HCT116 (cell line): ENCODE results near the gene ATP12A. TPM values are rescaled to one million over a fixed set of nuclear protein-coding genes. Genes with fewer than 3 reads are reported as not detected.

Experiments
- ATAC-seq: fragments of 200-7000 bp; cut with Tn5 transposase; 2 replicates; pipeline ENCODE4 v1.9.1; 2020; ENCODE audit warnings: mild to moderate bottlenecking, moderate library complexity
- BruUV-seq: library from RNA; stranded (reverse); fragments of 400-500 nt; replicated peaks from 2 replicates; lab custom pipeline; 2021; lab: Mats Ljungman, UMichigan
- CTCF ChIA-PET: fragments of 300-600 bp; sonication (Branson Sonifier 250); formaldehyde crosslinking; loops from one replicate; lab custom pipeline; 2021; ENCODE audit warnings: antibody characterized with exemption; lab: Charles Lee
- POLR2A ChIA-PET: fragments of 300-600, 350-600 bp; sonication (Branson Sonifier 250); formaldehyde crosslinking; loops from one replicate; lab custom pipeline; 2021; ENCODE audit warnings: antibody characterized with exemption; lab: Charles Lee
- RAD21 ChIA-PET, 2 experiments: fragments of 300-600 bp; sonication (Branson Sonifier 250); formaldehyde crosslinking; loops; one replicate each; lab custom pipeline; 2023; ENCODE audit warnings: low total read pairs in 2 of 2; ENCODE audit not compliant: uncharacterized antibody in 2 of 2, unreplicated experiment in 2 of 2, low non-redundant PET in 1 of 2; lab: Charles Lee
- DNase-seq: peaks from one replicate; pipeline ENCODE4 v3.0.0-alpha.2; 2010; ENCODE audit warnings: low read depth, low spot score
- H2AFZ ChIP-seq: fragments of 200-600 bp; shearing (Covaris generic), sonication (generic); 2 replicates; pipeline ENCODE4 v1.6.1; 2017; ENCODE audit warnings: low read depth, mixed run types, mixed read lengths, antibody characterized with exemption, low read length; ENCODE audit not compliant: poor library complexity, severe bottlenecking
- H3K27ac ChIP-seq: 2 replicates; pipeline ENCODE4 v1.5.1; 2012; ENCODE audit warnings: low read depth, low read length
- H3K27me3 ChIP-seq: fragments of 200-600 bp; sonication (generic); 2 replicates; pipeline ENCODE4 v1.6.1; 2016; ENCODE audit warnings: mixed run types, low read length, mixed read lengths; ENCODE audit not compliant: insufficient read depth
- H3K36me3 ChIP-seq, 2 experiments: fragments of 200-500 bp in 1 of 2; fragments of 200-600 bp in 1 of 2; sonication (Bioruptor generic) in 1 of 2; sonication (generic) in 1 of 2; 2 replicates each; pipeline versions ENCODE4 v1.5.1 to v1.6.1; 2014 to 2016; ENCODE audit warnings: low read length in 2 of 2, inconsistent platforms in 1 of 2, mixed read lengths in 1 of 2, mixed run types in 1 of 2; ENCODE audit not compliant: insufficient read depth in 2 of 2, control insufficient read depth in 1 of 2
- H3K4me1 ChIP-seq, 2 experiments: fragments of 200-600 bp in 1 of 2; sonication (generic) in 1 of 2; 2 replicates each; pipeline versions ENCODE4 v1.5.1 to v1.6.1; 2012 to 2017; ENCODE audit warnings: low read length in 2 of 2, inconsistent platforms in 1 of 2, mild to moderate bottlenecking in 1 of 2, mixed read lengths in 1 of 2, mixed run types in 1 of 2, moderate library complexity in 1 of 2; ENCODE audit not compliant: insufficient read depth in 2 of 2, control insufficient read depth in 1 of 2
- H3K4me2 ChIP-seq: fragments of 200-600 bp; sonication (generic); 2 replicates; pipeline ENCODE4 v1.6.1; 2017; ENCODE audit warnings: mixed run types, low read length, mixed read lengths
- H3K4me3 ChIP-seq, 2 experiments: fragments of 200-600 bp in 1 of 2; sonication (generic) in 1 of 2; replicated peaks in 1 of 2; 2 replicates each; pipeline ENCODE4 v1.5.1; 2011 to 2016; ENCODE audit warnings: low read length in 2 of 2, control low read depth in 1 of 2, low read depth in 1 of 2, mild to moderate bottlenecking in 1 of 2, mixed read lengths in 1 of 2, mixed run types in 1 of 2
- H3K79me2 ChIP-seq: fragments of 200-600 bp; sonication (generic); 2 replicates; pipeline ENCODE4 v1.6.1; 2017; ENCODE audit warnings: mild to moderate bottlenecking, mixed run types, low read length, moderate library complexity, mixed read lengths; ENCODE audit not compliant: insufficient read depth
- H3K9ac ChIP-seq: fragments of 200-600 bp; sonication (generic); 2 replicates; pipeline ENCODE4 v1.6.1; 2016; ENCODE audit warnings: low read length, mixed read lengths
- H3K9me2 ChIP-seq: fragments of 200-600 bp; sonication (generic), shearing (Covaris generic); 2 replicates; pipeline ENCODE4 v1.6.1; 2017; ENCODE audit warnings: mixed run types, mild to moderate bottlenecking, moderate library complexity; ENCODE audit not compliant: insufficient read depth
- H3K9me3 ChIP-seq, 2 experiments: fragments of 200-500 bp in 1 of 2; fragments of 200-600 bp in 1 of 2; sonication (Bioruptor generic) in 1 of 2; sonication (generic) in 1 of 2; 2 replicates each; pipeline ENCODE4 v1.6.1; 2014 to 2017; ENCODE audit warnings: low read length in 2 of 2, mixed read lengths in 2 of 2, inconsistent platforms in 1 of 2, low read depth in 1 of 2, mild to moderate bottlenecking in 1 of 2, mixed run types in 1 of 2, moderate library complexity in 1 of 2; ENCODE audit not compliant: control insufficient read depth in 1 of 2, insufficient read depth in 1 of 2
- H4K20me1 ChIP-seq: fragments of 200-600 bp; sonication (generic), shearing (Covaris generic); 2 replicates; pipeline ENCODE4 v1.6.1; 2017; ENCODE audit warnings: mixed run types, mild to moderate bottlenecking, moderate library complexity; ENCODE audit not compliant: insufficient read depth
- CBX3 ChIP-seq: IDR thresholded peaks from 2 replicates; pipeline ENCODE4 v1.6.1; 2012; ENCODE audit warnings: low read depth
- CEBPB ChIP-seq: IDR thresholded peaks from 2 replicates; pipeline ENCODE4 v1.6.1; 2012; ENCODE audit warnings: low read depth
- EGR1 ChIP-seq: IDR thresholded peaks from 2 replicates; pipeline ENCODE4 v1.6.1; 2012; ENCODE audit warnings: low read depth
- ELF1 ChIP-seq: IDR thresholded peaks from 2 replicates; pipeline ENCODE4 v1.6.1; 2012; ENCODE audit warnings: low read depth, borderline replicate concordance
- EZH2 ChIP-seq: fragments of 200-600 bp; sonication (generic); IDR thresholded peaks from 2 replicates; pipeline ENCODE4 v1.6.1; 2017; ENCODE audit warnings: antibody characterized with exemption, mixed run types
- FOSL1 ChIP-seq: IDR thresholded peaks from 2 replicates; pipeline ENCODE4 v1.6.1; 2012; ENCODE audit warnings: low read depth
- POLR2AphosphoS5 ChIP-seq: IDR thresholded peaks from 2 replicates; pipeline ENCODE4 v1.6.1; 2011; ENCODE audit warnings: mild to moderate bottlenecking, low read depth, low read length, moderate library complexity
- RAD21 ChIP-seq: IDR thresholded peaks from 2 replicates; pipeline ENCODE4 v1.6.1; 2012; ENCODE audit warnings: low read depth, mild to moderate bottlenecking
- SIN3A ChIP-seq: IDR thresholded peaks from 2 replicates; pipeline ENCODE4 v1.6.1; 2012; ENCODE audit warnings: low read depth
- TCF7L2 ChIP-seq: IDR thresholded peaks from 2 replicates; pipeline ENCODE4 v1.7.0; 2011; ENCODE audit warnings: borderline replicate concordance, inconsistent platforms; ENCODE audit not compliant: insufficient read depth, insufficient read length; ENCODE audit errors: extremely low read depth
- YY1 ChIP-seq: IDR thresholded peaks from 2 replicates; pipeline ENCODE4 v1.6.1; 2011; ENCODE audit warnings: low read length, low read depth, moderate library complexity, mild to moderate bottlenecking; ENCODE audit not compliant: insufficient replicate concordance; ENCODE audit errors: extremely low read depth
- ZFX ChIP-seq: fragments of 450-650 bp; IDR thresholded peaks from 2 replicates; pipeline ENCODE4 v1.6.1; 2017
- ZNF274 ChIP-seq: fragments of 200-500 bp; sonication (Bioruptor generic); IDR thresholded peaks from 2 replicates; pipeline ENCODE4 v1.6.1; 2014; ENCODE audit warnings: mild to moderate bottlenecking, low read depth, low read length, inconsistent platforms
- intact Hi-C: fragments of 100-400 bp; cut with micrococcal nuclease; formaldehyde crosslinking; loops from 2 replicates; pipeline ENCODE4 v1.10.0; 2022
- total RNA-seq: library from RNA; stranded (reverse); gene quantifications from one replicate; pipeline ENCODE4 v1.2.1, GENCODE V29; 2021; ENCODE audit not compliant: unreplicated experiment
- TF ChIP-seq, protein P1 (sequence below), 3 experiments: fragments of 200-600 bp in 1 of 3; sonication (generic) in 1 of 3; IDR thresholded peaks in 2 of 3; conservative IDR thresholded peaks in 1 of 3; 2 replicates each; pipeline ENCODE4 v1.5.1; 2012 to 2017; ENCODE audit warnings: low read depth in 2 of 3, low read length in 2 of 3, antibody characterized with exemption in 1 of 3, borderline replicate concordance in 1 of 3, control low read depth in 1 of 3, mild to moderate bottlenecking in 1 of 3, mixed read lengths in 1 of 3, mixed run types in 1 of 3, moderate library complexity in 1 of 3; ENCODE audit not compliant: insufficient read depth in 1 of 3
- TF ChIP-seq, protein P2 (sequence below): IDR thresholded peaks from 2 replicates; pipeline ENCODE4 v1.6.1; 2012

Gene ATP12A
- total RNA-seq, 1 experiment from 2014 or later = 0.30 TPM

- ChIA-PET RAD21 (no interaction called here), POLR2A (no interaction called here), CTCF (interaction anchor here (1.1 kb wide), 1 partner anchor 50 kb away, joined by 3 read pairs; no protein-coding TSS in a partner anchor)
- no peak overlapping the region for H3K4me3 ChIP-seq
- no peak overlapping the region for H3K4me2 ChIP-seq
- H3K9me3 ChIP-seq = no peaks in the 10 kb centered on the region
- H3K79me2 ChIP-seq = no peaks in the 10 kb centered on the region
- BruUV-seq = no TSS peak
- no peak overlapping the region for H3K27ac ChIP-seq
- no peaks in the 10 kb centered on the region for H4K20me1 ChIP-seq
- no peaks in the 10 kb centered on the region for H3K9me2 ChIP-seq
- no peak overlapping the region for H3K9ac ChIP-seq
- no peak for ATAC-seq
- no peak overlapping the region for H2AFZ ChIP-seq
- H3K36me3 ChIP-seq = no peaks in the 10 kb centered on the region
- TF ChIP-seq CBX3 = no peak
- TF ChIP-seq, protein P1, sequence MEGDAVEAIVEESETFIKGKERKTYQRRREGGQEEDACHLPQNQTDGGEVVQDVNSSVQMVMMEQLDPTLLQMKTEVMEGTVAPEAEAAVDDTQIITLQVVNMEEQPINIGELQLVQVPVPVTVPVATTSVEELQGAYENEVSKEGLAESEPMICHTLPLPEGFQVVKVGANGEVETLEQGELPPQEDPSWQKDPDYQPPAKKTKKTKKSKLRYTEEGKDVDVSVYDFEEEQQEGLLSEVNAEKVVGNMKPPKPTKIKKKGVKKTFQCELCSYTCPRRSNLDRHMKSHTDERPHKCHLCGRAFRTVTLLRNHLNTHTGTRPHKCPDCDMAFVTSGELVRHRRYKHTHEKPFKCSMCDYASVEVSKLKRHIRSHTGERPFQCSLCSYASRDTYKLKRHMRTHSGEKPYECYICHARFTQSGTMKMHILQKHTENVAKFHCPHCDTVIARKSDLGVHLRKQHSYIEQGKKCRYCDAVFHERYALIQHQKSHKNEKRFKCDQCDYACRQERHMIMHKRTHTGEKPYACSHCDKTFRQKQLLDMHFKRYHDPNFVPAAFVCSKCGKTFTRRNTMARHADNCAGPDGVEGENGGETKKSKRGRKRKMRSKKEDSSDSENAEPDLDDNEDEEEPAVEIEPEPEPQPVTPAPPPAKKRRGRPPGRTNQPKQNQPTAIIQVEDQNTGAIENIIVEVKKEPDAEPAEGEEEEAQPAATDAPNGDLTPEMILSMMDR (IDR thresholded peaks at IDR 0.05 in 2 of 3, conservative IDR thresholded peaks at IDR 0.05 in 1 of 3; ENCODE audit: borderline replicate concordance in 1 of 3, insufficient read depth in 1 of 3, low read depth in 2 of 3, low read length in 2 of 3) = no peak
- no peak for TF ChIP-seq SIN3A
- TF ChIP-seq ELF1 = no peak
- TF ChIP-seq EGR1 = no peak
- TF ChIP-seq, protein P2, sequence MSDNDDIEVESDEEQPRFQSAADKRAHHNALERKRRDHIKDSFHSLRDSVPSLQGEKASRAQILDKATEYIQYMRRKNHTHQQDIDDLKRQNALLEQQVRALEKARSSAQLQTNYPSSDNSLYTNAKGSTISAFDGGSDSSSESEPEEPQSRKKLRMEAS = no peak
- TF ChIP-seq CEBPB = no peak
- no peak for TF ChIP-seq RAD21
- TF ChIP-seq ZFX = no peak
- no peak for TF ChIP-seq YY1
- no peak for TF ChIP-seq FOSL1
- no peak for TF ChIP-seq TCF7L2
- TF ChIP-seq ZNF274 = no peak
- TF ChIP-seq EZH2 = no peak
- TF ChIP-seq POLR2AphosphoS5 = no peak
- TF ChIP-seq, all 23 proteins: peak for 0
- H3K27me3 ChIP-seq = no peaks in the 10 kb centered on the region
- DNase-seq = no peak
- H3K4me1 ChIP-seq = peaks cover 0 to 14% of the 10 kb centered on the region in 2 experiments; a peak in 2 of 4 replicates
- intact Hi-C loops = no loop called here
Observed at GRCh38 chr13:24632382-24633121, 47.7 kb upstream of the ATP12A start.
